Measurements from ENCODE around the gene TTC27. TPM values are rescaled to one million over a fixed set of nuclear protein-coding genes. Genes with fewer than 3 reads are reported as not detected.

The TTC27 gene
- total and polyA plus RNA-seq, 5 experiments from 2014 or later = 19.5 to 29.1 (median 24.8) TPM

- no peak overlapping the region for H3K27ac Mint-ChIP-seq
- peaks cover 46 to 72% (median 65%) of the 10 kb centered on the region in 3 donors for H3K36me3 Mint-ChIP-seq
Measured at GRCh38 chr2:32775954-32776353, 148.1 kb downstream of the TTC27 start.

GRCh38 chr2:32777714-32778113 is 149.9 kb downstream of the TTC27 start:
- peaks cover 55 to 78% (median 76%) of the 10 kb centered on the region in 3 donors for H3K36me3 Mint-ChIP-seq
- no peak overlapping the region for H3K27ac Mint-ChIP-seq
- ATAC-seq (no peak), DNase-seq (no peak)
- POLR2A ChIA-PET = no interaction called here
- no peaks in the 10 kb centered on the region for H3K27me3 Mint-ChIP-seq
- peaks cover 0 to 45% (median 20%) of the 10 kb centered on the region in 9 donors for H3K9me3 Mint-ChIP-seq
- no peak overlapping the region for H3K4me3 Mint-ChIP-seq
- H3K4me1 Mint-ChIP-seq = no peaks in the 10 kb centered on the region

More at GRCh38 chr2:32775954-32776353, 148.1 kb downstream of the TTC27 start:
- Mint-ChIP-seq H3K4me1 (peaks cover 0 to 2% (median 0%) of the 10 kb centered on the region in 4 donors), H3K9me3 (peaks cover 0 to 36% (median 13%) of the 10 kb centered on the region in 9 donors), H3K4me3 (no peak overlapping the region), H3K27me3 (no peaks in the 10 kb centered on the region)
- DNase-seq (no peak), ATAC-seq (no peak)
- POLR2A ChIA-PET = no interaction called here

- H3K27ac Mint-ChIP-seq = no peak overlapping the region
- DNase-seq (no peak), ATAC-seq (no peak)
- no peak overlapping the region for H3K4me3 Mint-ChIP-seq
- peaks cover 0 to 43% (median 19%) of the 10 kb centered on the region in 9 donors for H3K9me3 Mint-ChIP-seq
- POLR2A ChIA-PET = no interaction called here
- H3K27me3 Mint-ChIP-seq = no peaks in the 10 kb centered on the region
- peaks cover 69 to 92% (median 92%) of the 10 kb centered on the region in 3 donors for H3K36me3 Mint-ChIP-seq
- H3K4me1 Mint-ChIP-seq = peaks cover 0 to 2% (median 0%) of the 10 kb centered on the region in 4 donors
Measured at GRCh38 chr2:32780961-32781360, 153.1 kb downstream of the TTC27 start.

- H3K27ac Mint-ChIP-seq = no peak overlapping the region
- POLR2A ChIA-PET = no interaction called here
- H3K9me3 Mint-ChIP-seq = peaks cover 0 to 29% (median 12%) of the 10 kb centered on the region in 9 donors
- DNase-seq (no peak), ATAC-seq (no peak)
- no peaks in the 10 kb centered on the region for H3K27me3 Mint-ChIP-seq
- peaks cover 53 to 90% (median 86%) of the 10 kb centered on the region in 3 donors for H3K36me3 Mint-ChIP-seq
- H3K4me3 Mint-ChIP-seq = no peak overlapping the region
- peaks cover 0 to 2% (median 0%) of the 10 kb centered on the region in 4 donors for H3K4me1 Mint-ChIP-seq
Measured at GRCh38 chr2:32783469-32783868, 155.6 kb downstream of the TTC27 start.

- POLR2A ChIA-PET = no interaction called here
- H3K36me3 Mint-ChIP-seq = peaks cover 55 to 90% (median 86%) of the 10 kb centered on the region in 3 donors
- ATAC-seq (no peak), DNase-seq (no peak)
- peaks cover 0 to 3% (median 0%) of the 10 kb centered on the region in 4 donors for H3K4me1 Mint-ChIP-seq
- no peak overlapping the region for H3K4me3 Mint-ChIP-seq
- H3K27ac Mint-ChIP-seq = no peak overlapping the region
- H3K9me3 Mint-ChIP-seq = peaks cover 0 to 25% (median 12%) of the 10 kb centered on the region in 9 donors
- no peaks in the 10 kb centered on the region for H3K27me3 Mint-ChIP-seq
Measured at GRCh38 chr2:32783933-32784332, 156.1 kb downstream of the TTC27 start.

- peaks cover 0 to 3% (median 0%) of the 10 kb centered on the region in 9 donors for H3K9me3 Mint-ChIP-seq
- H3K4me1 Mint-ChIP-seq = peaks cover 0 to 3% (median 0%) of the 10 kb centered on the region in 4 donors
- peaks cover 45 to 83% (median 78%) of the 10 kb centered on the region in 3 donors for H3K36me3 Mint-ChIP-seq
- POLR2A ChIA-PET = no interaction called here
- no peak overlapping the region for H3K4me3 Mint-ChIP-seq
- H3K27me3 Mint-ChIP-seq = no peaks in the 10 kb centered on the region
- DNase-seq (no peak), ATAC-seq (no peak)
- no peak overlapping the region for H3K27ac Mint-ChIP-seq
Measured at GRCh38 chr2:32787207-32787606, 159.4 kb downstream of the TTC27 start.

- no peak for ATAC-seq
- POLR2A ChIA-PET = no interaction called here
- Mint-ChIP-seq H3K4me3 (no peak overlapping the region), H3K4me1 (peaks cover 0 to 3% (median 0%) of the 10 kb centered on the region in 4 donors), H3K27me3 (no peaks in the 10 kb centered on the region), H3K36me3 (peaks cover 47 to 85% (median 79%) of the 10 kb centered on the region in 3 donors), H3K27ac (no peak overlapping the region), H3K9me3 (peaks cover 0 to 3% (median 0%) of the 10 kb centered on the region in 9 donors)
- DNase-seq = no peak
Measured at GRCh38 chr2:32788114-32788513, 160.3 kb downstream of the TTC27 start.

GRCh38 chr2:32792416-32792815 is 164.6 kb downstream of the TTC27 start:
- ATAC-seq = no peak
- POLR2A ChIA-PET = no interaction called here
- H3K27me3 Mint-ChIP-seq = no peaks in the 10 kb centered on the region
- no peak for DNase-seq
- H3K36me3 Mint-ChIP-seq = peaks cover 24 to 68% (median 63%) of the 10 kb centered on the region in 3 donors
- no peak overlapping the region for H3K4me3 Mint-ChIP-seq
- H3K9me3 Mint-ChIP-seq = peaks cover 0 to 3% (median 0%) of the 10 kb centered on the region in 9 donors
- peaks cover 0 to 2% (median 0%) of the 10 kb centered on the region in 4 donors for H3K4me1 Mint-ChIP-seq
- H3K27ac Mint-ChIP-seq = no peak overlapping the region

- DNase-seq (no peak), ATAC-seq (no peak)
- H3K4me1 Mint-ChIP-seq = peaks cover 0 to 1% (median 0%) of the 10 kb centered on the region in 4 donors
- POLR2A ChIA-PET = interaction anchor here (0.5 kb wide), 1 partner anchor 1722 kb away, joined by 3 read pairs; no protein-coding TSS in a partner anchor
- H3K9me3 Mint-ChIP-seq = peaks cover 0 to 3% (median 0%) of the 10 kb centered on the region in 9 donors
- no peak overlapping the region for H3K27ac Mint-ChIP-seq
- no peak overlapping the region for H3K4me3 Mint-ChIP-seq
- peaks cover 6 to 48% (median 31%) of the 10 kb centered on the region in 3 donors for H3K36me3 Mint-ChIP-seq
- H3K27me3 Mint-ChIP-seq = no peaks in the 10 kb centered on the region
Measured at GRCh38 chr2:32798829-32799228, 171.0 kb downstream of the TTC27 start.

GRCh38 chr2:32801741-32802140 is 173.9 kb downstream of the TTC27 start:
- H3K36me3 Mint-ChIP-seq = peaks cover 6 to 31% (median 14%) of the 10 kb centered on the region in 3 donors
- no peaks in the 10 kb centered on the region for H3K27me3 Mint-ChIP-seq
- peaks cover 0 to 3% (median 0%) of the 10 kb centered on the region in 9 donors for H3K9me3 Mint-ChIP-seq
- DNase-seq (no peak), ATAC-seq (no peak)
- peaks cover 0 to 1% (median 0%) of the 10 kb centered on the region in 4 donors for H3K4me1 Mint-ChIP-seq
- POLR2A ChIA-PET = no interaction called here
- H3K4me3 Mint-ChIP-seq = no peak overlapping the region
- H3K27ac Mint-ChIP-seq = no peak overlapping the region

- DNase-seq (no peak), ATAC-seq (no peak)
- peaks cover 6 to 32% (median 16%) of the 10 kb centered on the region in 3 donors for H3K36me3 Mint-ChIP-seq
- no peak overlapping the region for H3K27ac Mint-ChIP-seq
- peaks cover 0 to 1% (median 0%) of the 10 kb centered on the region in 4 donors for H3K4me1 Mint-ChIP-seq
- no peaks in the 10 kb centered on the region for H3K9me3 Mint-ChIP-seq
- H3K4me3 Mint-ChIP-seq = no peak overlapping the region
- H3K27me3 Mint-ChIP-seq = no peaks in the 10 kb centered on the region
- POLR2A ChIA-PET = no interaction called here
Measured at GRCh38 chr2:32802877-32803276, 175.0 kb downstream of the TTC27 start.

GRCh38 chr2:32804205-32804604 is 176.4 kb downstream of the TTC27 start:
- H3K36me3 Mint-ChIP-seq = peaks cover 15 to 42% (median 29%) of the 10 kb centered on the region in 3 donors
- H3K4me1 Mint-ChIP-seq = peaks cover 0 to 4% (median 0%) of the 10 kb centered on the region in 4 donors
- H3K27me3 Mint-ChIP-seq = no peaks in the 10 kb centered on the region
- no peaks in the 10 kb centered on the region for H3K9me3 Mint-ChIP-seq
- no peak overlapping the region for H3K27ac Mint-ChIP-seq
- POLR2A ChIA-PET = no interaction called here
- ATAC-seq (no peak), DNase-seq (no peak)
- H3K4me3 Mint-ChIP-seq = no peak overlapping the region

GRCh38 chr2:32805104-32806095 is 177.6 kb downstream of the TTC27 start:
- POLR2A ChIA-PET = no interaction called here
- ATAC-seq = no peak
- Mint-ChIP-seq H3K4me1 (peaks cover 0 to 6% (median 0%) of the 10 kb centered on the region in 4 donors), H3K9me3 (no peaks in the 10 kb centered on the region), H3K27me3 (no peaks in the 10 kb centered on the region), H3K27ac (peak overlapping the region in 1 of 10 donors; percentile 22), H3K4me3 (no peak overlapping the region), H3K36me3 (peaks cover 19 to 53% (median 37%) of the 10 kb centered on the region in 3 donors)
- no peak for DNase-seq
